GM10847 (cell line): ENCODE results near the gene PDCD10.

ENCODE experiments used
- POLR2A ChIP-seq: IDR thresholded peaks from 2 replicates; pipeline ENCODE4 v1.6.1; 2011; ENCODE audit not compliant: insufficient read length; ENCODE audit errors: extremely low read depth

PDCD10 gene

DNA sequence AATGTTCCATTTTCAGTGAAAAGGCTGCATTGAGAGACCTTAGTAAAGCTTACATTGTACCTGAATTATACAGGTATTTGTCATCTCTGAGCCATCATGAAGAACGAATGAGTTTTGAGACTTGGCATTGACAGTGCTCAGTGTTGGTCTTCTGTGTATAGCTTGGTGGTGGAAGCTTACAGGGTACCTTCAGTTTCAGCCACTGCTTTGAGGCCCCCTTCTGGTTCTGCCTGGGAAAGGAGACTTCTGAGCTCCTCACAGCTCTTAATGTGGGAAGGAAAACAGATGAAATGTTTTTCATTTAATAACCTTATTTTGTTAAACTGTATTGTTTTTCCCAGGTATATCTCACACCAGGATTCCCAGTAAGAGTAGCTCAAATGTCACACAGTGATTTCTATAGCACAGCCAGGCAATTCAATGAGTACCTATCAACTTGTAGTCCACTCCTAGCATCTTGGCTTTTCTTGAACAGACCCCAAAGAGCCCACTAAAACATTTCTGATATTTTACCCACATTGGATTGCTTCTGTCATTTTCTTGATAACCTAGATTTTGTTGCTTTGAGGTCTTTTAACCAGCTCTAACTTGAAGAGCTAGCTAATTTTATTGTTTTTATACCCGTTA is 6.4 kb upstream of the PDCD10 start:
- no peak for TF ChIP-seq POLR2A

DNA sequence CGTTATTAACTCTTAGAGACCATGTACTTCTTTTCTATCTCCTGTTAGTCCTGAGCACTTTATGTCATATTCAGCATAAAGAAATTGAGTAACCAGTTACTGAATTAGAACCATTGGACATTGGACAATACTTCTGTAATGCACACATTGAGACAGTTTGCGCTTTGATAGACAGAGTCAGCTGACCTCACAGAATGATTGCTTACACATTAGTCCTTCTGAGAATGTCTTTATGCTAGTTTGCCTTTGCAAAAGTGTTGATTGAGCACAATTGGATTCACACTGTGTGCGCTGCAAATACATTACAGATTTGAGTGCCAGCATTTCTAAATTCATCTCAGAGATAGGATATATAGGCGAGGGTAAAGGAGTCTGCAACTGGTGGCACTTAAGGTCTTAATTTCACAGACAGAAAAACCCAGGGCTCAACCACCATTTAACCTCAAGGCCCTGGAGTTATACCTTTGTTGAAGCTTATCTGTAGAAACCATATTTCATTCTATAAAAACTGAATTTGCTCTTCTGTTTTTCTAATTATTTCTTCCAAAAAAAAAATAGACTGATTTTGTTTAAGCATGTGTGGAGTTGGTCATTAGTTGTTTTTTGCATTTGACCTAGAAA is 4.6 kb upstream of the PDCD10 start:
- TF ChIP-seq POLR2A = no peak

- no peak for TF ChIP-seq POLR2A
Observed at GRCh38 chr3:167738037-167738436, 3.3 kb upstream of the PDCD10 start.

DNA sequence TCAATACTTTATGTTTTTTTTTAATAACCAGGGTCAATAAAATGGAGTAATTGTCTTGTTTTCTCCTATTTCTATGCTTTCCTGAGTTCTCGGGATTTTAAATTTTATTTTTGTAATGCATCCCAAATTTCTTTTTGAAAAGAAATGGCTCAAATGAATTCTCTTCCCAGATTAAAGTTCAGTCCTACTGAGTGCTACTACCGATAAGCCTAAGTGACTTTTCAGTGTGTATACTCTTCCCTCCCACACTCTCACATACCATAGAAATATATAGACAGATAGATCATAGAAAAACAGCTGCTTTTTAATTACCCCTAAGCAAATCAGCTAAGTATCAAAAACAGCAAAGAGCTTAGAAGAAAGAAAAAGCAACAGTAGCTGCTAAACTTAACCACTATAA is 2.3 kb upstream of the PDCD10 start:
- no peak for TF ChIP-seq POLR2A

- TF ChIP-seq POLR2A = no peak
Observed at GRCh38 chr3:167736264-167736787, 1.6 kb upstream of the PDCD10 start.

DNA sequence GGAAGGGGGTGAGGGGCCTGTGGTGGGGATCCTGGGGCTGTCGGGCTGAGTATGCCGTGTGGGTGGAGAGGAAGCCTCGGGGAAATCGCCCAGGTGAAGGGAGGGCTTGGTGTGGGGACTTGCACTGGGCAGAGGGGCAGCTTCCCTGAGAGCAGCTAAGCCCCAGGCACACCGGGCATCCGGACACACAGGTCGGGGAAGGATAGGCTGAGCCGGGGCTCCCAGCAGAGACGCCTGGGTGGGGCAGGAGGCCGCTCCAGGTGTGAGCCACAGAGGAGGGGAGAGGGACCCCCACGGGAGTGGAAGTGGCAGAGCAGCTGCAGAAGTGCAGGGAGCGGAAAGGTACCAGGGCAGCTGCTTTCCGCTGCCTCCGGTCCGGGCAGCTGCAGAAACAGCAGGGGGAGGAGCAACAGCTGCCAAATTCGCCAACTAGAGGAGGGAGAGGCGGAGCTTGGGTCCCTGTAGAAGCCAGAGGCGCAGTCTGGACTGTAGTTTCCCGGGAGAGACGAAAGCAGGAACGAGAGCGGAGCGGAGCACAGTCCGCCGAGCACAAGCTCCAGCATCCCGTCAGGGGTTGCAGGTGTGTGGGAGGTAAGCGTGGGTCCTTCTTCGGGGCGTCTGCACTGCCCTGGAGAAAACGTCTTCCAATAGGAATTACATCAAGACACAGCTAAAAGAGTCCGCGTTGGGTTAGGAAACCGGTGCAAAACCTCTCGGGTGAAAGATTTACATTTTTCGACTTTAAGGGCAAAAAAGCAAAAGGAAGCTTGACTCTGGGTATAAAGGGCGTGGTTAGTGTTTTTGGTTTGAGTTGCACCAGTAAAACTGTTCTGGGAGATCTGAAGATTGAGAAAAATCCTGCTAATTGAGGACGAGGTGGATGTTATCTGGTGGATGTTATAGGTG is 794 bp upstream of the PDCD10 start, which contains the start of gene SERPINI1:
TSS of gene SERPINI1 (plus strand) at position 489 of the 906 bp plus-strand sequence. CDS start 53,408 bp downstream, outside the sequence.
- peak; percentile 64 for TF ChIP-seq POLR2A

GRCh38 chr3:167733961-167734497 is 663 bp downstream of the PDCD10 start:
- no peak for TF ChIP-seq POLR2A

GRCh38 chr3:167732313-167733065 is 2.2 kb downstream of the PDCD10 start:
- no peak for TF ChIP-seq POLR2A

GRCh38 chr3:167731393-167731792 is 3.3 kb downstream of the PDCD10 start:
- no peak for TF ChIP-seq POLR2A

DNA sequence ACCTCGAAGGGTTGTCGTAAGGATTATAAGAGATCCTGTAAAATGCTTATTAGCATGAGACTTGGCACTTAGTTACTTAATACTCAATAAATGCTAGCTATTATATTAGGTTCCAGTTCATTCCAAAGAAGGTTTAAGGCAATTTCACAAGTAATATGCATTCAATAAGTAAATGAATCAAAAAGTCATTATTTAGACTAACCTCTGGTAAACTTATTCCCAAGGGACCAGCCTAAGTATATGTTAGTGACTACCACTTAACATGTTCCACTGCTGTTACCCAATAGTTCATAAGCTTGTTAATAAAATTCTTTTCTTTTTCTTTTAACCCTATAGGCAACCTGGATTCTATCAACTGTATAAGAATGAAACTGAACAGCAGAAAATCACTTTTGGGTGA is 5.1 kb downstream of the PDCD10 start:
- no peak for TF ChIP-seq POLR2A

- TF ChIP-seq POLR2A = no peak
Observed at GRCh38 chr3:167728632-167729323, 5.9 kb downstream of the PDCD10 start.

DNA sequence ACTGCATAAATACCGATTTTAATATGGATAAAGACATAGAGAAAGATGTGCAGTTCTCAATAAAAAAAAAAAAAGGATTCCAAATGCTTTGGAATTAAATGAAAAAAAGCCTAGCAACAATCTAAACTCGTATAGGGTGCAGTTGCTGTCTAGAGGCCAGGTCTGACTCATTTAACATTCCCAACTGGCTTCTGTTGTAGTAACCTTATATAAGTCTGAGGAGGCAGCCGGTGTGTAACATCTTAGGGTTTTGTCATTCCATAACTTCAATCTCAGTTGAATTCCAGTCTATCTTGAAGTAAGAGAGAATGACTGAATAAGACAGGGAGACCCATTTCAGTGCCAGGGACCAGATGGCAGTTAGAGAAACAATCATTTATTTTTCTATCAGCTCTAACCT is 6.5 kb downstream of the PDCD10 start:
- TF ChIP-seq POLR2A = no peak

GRCh38 chr3:167723872-167724271 is 10.8 kb downstream of the PDCD10 start:
- no peak for TF ChIP-seq POLR2A

DNA sequence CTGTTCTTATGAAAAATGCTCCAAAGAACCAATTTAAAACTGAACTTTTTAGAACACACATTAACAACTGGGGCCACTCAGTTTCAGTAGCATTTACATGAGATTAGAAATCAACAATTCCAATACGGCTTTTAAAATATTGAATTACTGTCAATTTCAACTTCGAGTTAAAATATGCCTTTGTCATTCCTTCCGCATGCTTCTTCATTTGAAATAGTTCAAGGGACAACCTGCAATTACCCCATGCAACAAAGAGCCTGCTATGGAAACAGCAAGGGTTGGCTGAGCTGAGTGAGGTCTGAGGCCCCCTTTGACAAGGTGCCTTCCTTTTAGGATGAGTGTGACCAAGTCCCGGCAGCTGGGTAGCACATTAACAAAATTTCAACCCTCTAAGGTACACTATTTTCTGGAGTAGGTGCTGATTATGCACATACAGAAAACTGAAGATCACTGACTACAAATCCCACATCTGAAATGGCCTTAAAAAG is 11.6 kb downstream of the PDCD10 start:
- no peak for TF ChIP-seq POLR2A

DNA sequence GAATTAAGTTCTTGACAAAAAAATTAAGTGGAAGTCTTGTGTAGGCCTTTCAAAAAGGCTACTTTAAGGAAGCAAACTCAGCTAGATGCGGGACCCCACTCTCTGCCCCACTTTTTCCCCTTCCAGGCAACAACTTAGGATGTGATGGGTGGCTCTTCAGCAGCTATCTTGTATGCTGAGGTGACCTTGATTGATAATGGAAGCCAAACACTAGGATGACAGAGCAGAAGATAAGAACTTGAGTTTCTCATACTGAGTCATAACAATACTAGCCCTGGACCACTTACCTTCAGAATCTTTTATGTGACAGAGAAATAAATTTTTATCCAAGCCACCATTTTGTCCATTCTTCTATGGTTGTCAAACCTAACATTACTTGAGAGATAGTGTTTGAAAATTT is 16.1 kb downstream of the PDCD10 start:
- no peak for TF ChIP-seq POLR2A
